ENCODE measurements around the gene MIS18BP1.
"Not testable (repeated sequence)": the region's sequence is repeated elsewhere in the genome, so short reads cannot be mapped to it uniquely, and the experiment has no call there.

MIS18BP1 gene

GRCh38 chr14:45253070-45253753, at the start of gene MIS18BP1:
Gene MIS18BP1, minus strand, starts transcription at chr14:45253202. Its CDS starts 5,916 bp downstream, at chr14:45247286.
- peak within 1 kb of the TSS; percentile 92 for H3K27ac Mint-ChIP-seq
- peaks cover 18% of the 10 kb centered on the region for H3K36me3 Mint-ChIP-seq
- H3K4me3 Mint-ChIP-seq: peak within 1 kb of the TSS; percentile 83
- H3K9me3 Mint-ChIP-seq: peaks cover 4% of the 10 kb centered on the region
- peaks cover 16% of the 10 kb centered on the region for H3K4me1 Mint-ChIP-seq
- ATAC-seq (peak; percentile 97), DNase-seq (ENCODE audit: low spot score in 2 of 2) (peak; percentile 83 to 95)

- peak overlapping the region; percentile 48 for H3K27ac Mint-ChIP-seq
- peaks cover 3% of the 10 kb centered on the region for H3K9me3 Mint-ChIP-seq
- H3K36me3 Mint-ChIP-seq: no peaks in the 10 kb centered on the region
- no peaks in the 10 kb centered on the region for H3K4me1 Mint-ChIP-seq
- no peak overlapping the region for H3K4me3 Mint-ChIP-seq
- DNase-seq (ENCODE audit: low spot score in 2 of 2) (no peak), ATAC-seq (peak; percentile 78)
Observed at GRCh38 chr14:45298423-45299117, 45.6 kb upstream of the MIS18BP1 start.

- ATAC-seq; H3K4me1 Mint-ChIP-seq; H3K27ac Mint-ChIP-seq; H3K4me3 Mint-ChIP-seq; DNase-seq (ENCODE audit: low spot score in 2 of 2); H3K9me3 Mint-ChIP-seq; H3K36me3 Mint-ChIP-seq: not testable (repeated sequence)
Observed at GRCh38 chr14:45294796-45295195, 41.8 kb upstream of the MIS18BP1 start.

- no peak overlapping the region for H3K4me3 Mint-ChIP-seq
- H3K36me3 Mint-ChIP-seq: no peaks in the 10 kb centered on the region
- peaks cover 9% of the 10 kb centered on the region for H3K4me1 Mint-ChIP-seq
- no peak for DNase-seq (ENCODE audit: low spot score in 2 of 2)
- ATAC-seq: no peak
- no peaks in the 10 kb centered on the region for H3K9me3 Mint-ChIP-seq
- H3K27ac Mint-ChIP-seq: no peak overlapping the region
Observed at GRCh38 chr14:45290547-45290946, 37.5 kb upstream of the MIS18BP1 start.

GRCh38 chr14:45287610-45288009, 34.6 kb upstream of the MIS18BP1 start:
- Mint-ChIP-seq H3K36me3 (no peaks in the 10 kb centered on the region), H3K27ac (no peak overlapping the region), H3K4me3 (no peak overlapping the region)

GRCh38 chr14:45284802-45285201, 31.8 kb upstream of the MIS18BP1 start:
- no peak for ATAC-seq
- Mint-ChIP-seq H3K27ac (no peak overlapping the region), H3K4me1 (no peaks in the 10 kb centered on the region), H3K36me3 (no peaks in the 10 kb centered on the region), H3K9me3 (peaks cover 14% of the 10 kb centered on the region), H3K4me3 (no peak overlapping the region)
- no peak for DNase-seq (ENCODE audit: low spot score in 2 of 2)

More at GRCh38 chr14:45287610-45288009, 34.6 kb upstream of the MIS18BP1 start:
- Mint-ChIP-seq H3K9me3 (no peaks in the 10 kb centered on the region), H3K4me1 (peaks cover 9% of the 10 kb centered on the region)
- DNase-seq (ENCODE audit: low spot score in 2 of 2): no peak
- ATAC-seq: no peak

- not testable (repeated sequence) for ATAC-seq; H3K4me1 Mint-ChIP-seq; H3K27ac Mint-ChIP-seq; H3K36me3 Mint-ChIP-seq; DNase-seq (ENCODE audit: low spot score in 2 of 2); H3K4me3 Mint-ChIP-seq
- peaks cover 14% of the 10 kb centered on the region for H3K9me3 Mint-ChIP-seq
Observed at GRCh38 chr14:45281731-45282400, 28.9 kb upstream of the MIS18BP1 start.

- no peak for DNase-seq (ENCODE audit: low spot score in 2 of 2)
- H3K27ac Mint-ChIP-seq: no peak overlapping the region
- no peaks in the 10 kb centered on the region for H3K9me3 Mint-ChIP-seq
- H3K4me3 Mint-ChIP-seq: no peak overlapping the region
- ATAC-seq: no peak
- H3K4me1 Mint-ChIP-seq: peaks cover 9% of the 10 kb centered on the region
- no peaks in the 10 kb centered on the region for H3K36me3 Mint-ChIP-seq
Observed at GRCh38 chr14:45271858-45272537, 19.0 kb upstream of the MIS18BP1 start.

- peaks cover 9% of the 10 kb centered on the region for H3K4me1 Mint-ChIP-seq
- DNase-seq (ENCODE audit: low spot score in 2 of 2): no peak
- H3K9me3 Mint-ChIP-seq: no peaks in the 10 kb centered on the region
- H3K36me3 Mint-ChIP-seq: no peaks in the 10 kb centered on the region
- no peak for ATAC-seq
- H3K4me3 Mint-ChIP-seq: no peak overlapping the region
- H3K27ac Mint-ChIP-seq: no peak overlapping the region
Observed at GRCh38 chr14:45270031-45270430, 17.0 kb upstream of the MIS18BP1 start.

GRCh38 chr14:45267071-45267470, 14.1 kb upstream of the MIS18BP1 start:
- DNase-seq (ENCODE audit: low spot score in 2 of 2): no peak
- no peak overlapping the region for H3K27ac Mint-ChIP-seq

GRCh38 chr14:45262637-45263036, 9.6 kb upstream of the MIS18BP1 start:
- Mint-ChIP-seq H3K9me3 (peaks cover 19% of the 10 kb centered on the region), H3K27ac (no peak overlapping the region), H3K36me3 (no peaks in the 10 kb centered on the region), H3K4me1 (no peaks in the 10 kb centered on the region), H3K4me3 (no peak overlapping the region)
- DNase-seq (ENCODE audit: low spot score in 2 of 2) (no peak), ATAC-seq (no peak)

More at GRCh38 chr14:45267071-45267470, 14.1 kb upstream of the MIS18BP1 start:
- Mint-ChIP-seq H3K9me3 (no peaks in the 10 kb centered on the region), H3K36me3 (no peaks in the 10 kb centered on the region), H3K4me1 (peaks cover 9% of the 10 kb centered on the region), H3K4me3 (no peak overlapping the region)
- ATAC-seq: no peak

- H3K4me1 Mint-ChIP-seq: no peaks in the 10 kb centered on the region
- H3K9me3 Mint-ChIP-seq: peaks cover 19% of the 10 kb centered on the region
- H3K27ac Mint-ChIP-seq: no peak overlapping the region
- no peak overlapping the region for H3K4me3 Mint-ChIP-seq
- H3K36me3 Mint-ChIP-seq: no peaks in the 10 kb centered on the region
- DNase-seq (ENCODE audit: low spot score in 2 of 2) (no peak), ATAC-seq (no peak)
Observed at GRCh38 chr14:45261209-45261608, 8.2 kb upstream of the MIS18BP1 start.

GRCh38 chr14:45258805-45259204, 5.8 kb upstream of the MIS18BP1 start:
- H3K36me3 Mint-ChIP-seq: no peaks in the 10 kb centered on the region
- no peak overlapping the region for H3K27ac Mint-ChIP-seq
- no peaks in the 10 kb centered on the region for H3K4me1 Mint-ChIP-seq
- H3K9me3 Mint-ChIP-seq: peaks cover 19% of the 10 kb centered on the region
- DNase-seq (ENCODE audit: low spot score in 2 of 2) (no peak), ATAC-seq (no peak)
- H3K4me3 Mint-ChIP-seq: no peak overlapping the region

GRCh38 chr14:45258073-45258472, 5.1 kb upstream of the MIS18BP1 start:
- no peak overlapping the region for H3K4me3 Mint-ChIP-seq
- no peaks in the 10 kb centered on the region for H3K4me1 Mint-ChIP-seq
- H3K9me3 Mint-ChIP-seq: peaks cover 19% of the 10 kb centered on the region
- H3K27ac Mint-ChIP-seq: no peak overlapping the region
- ATAC-seq (no peak), DNase-seq (ENCODE audit: low spot score in 2 of 2) (no peak)
- peaks cover 5% of the 10 kb centered on the region for H3K36me3 Mint-ChIP-seq

- Mint-ChIP-seq H3K36me3 (peaks cover 18% of the 10 kb centered on the region), H3K4me3 (no peak overlapping the region), H3K9me3 (peaks cover 16% of the 10 kb centered on the region), H3K4me1 (peaks cover 15% of the 10 kb centered on the region), H3K27ac (no peak overlapping the region)
- DNase-seq (ENCODE audit: low spot score in 2 of 2) (no peak), ATAC-seq (no peak)
Observed at GRCh38 chr14:45254771-45255170, 1.8 kb upstream of the MIS18BP1 start.

Measured in stimulated activated effector memory CD8-positive, alpha-beta T cell treated with anti-CD3 and anti-CD28 coated beads, Interleukin-12 subunit alpha, Interleukin-12 subunit beta, amount 100 ng/mL, for 72 hours (primary cell).